GM19043 (cell line): ENCODE results near the gene MGP.

Experiments used
- ATAC-seq: cut with Tn5 transposase; IDR thresholded peaks from one replicate; pipeline ENCODE4 v1.9.1; 2021; ENCODE audit warnings: low read depth; ENCODE audit not compliant: unreplicated experiment

The MGP gene

GRCh38 chr12:14833336-14833735 is 52.3 kb downstream of the MGP start:
- no peak for ATAC-seq
